NCI-H748 treated with DMSO at 0.1 percent for 48 hours (cell line): ENCODE data around the gene CTDSP2.

Experiments used
- DNase-seq: peaks from one replicate; lab custom pipeline; 2025; lab: John Stamatoyannopoulos, UW

CTDSP2 gene

GRCh38 chr12:57815177-57816000 lies 31.1 kb downstream of the CTDSP2 start:
- no peak for DNase-seq

- no peak for DNase-seq
Observed at GRCh38 chr12:57813971-57814772, 32.4 kb downstream of the CTDSP2 start.

DNA sequence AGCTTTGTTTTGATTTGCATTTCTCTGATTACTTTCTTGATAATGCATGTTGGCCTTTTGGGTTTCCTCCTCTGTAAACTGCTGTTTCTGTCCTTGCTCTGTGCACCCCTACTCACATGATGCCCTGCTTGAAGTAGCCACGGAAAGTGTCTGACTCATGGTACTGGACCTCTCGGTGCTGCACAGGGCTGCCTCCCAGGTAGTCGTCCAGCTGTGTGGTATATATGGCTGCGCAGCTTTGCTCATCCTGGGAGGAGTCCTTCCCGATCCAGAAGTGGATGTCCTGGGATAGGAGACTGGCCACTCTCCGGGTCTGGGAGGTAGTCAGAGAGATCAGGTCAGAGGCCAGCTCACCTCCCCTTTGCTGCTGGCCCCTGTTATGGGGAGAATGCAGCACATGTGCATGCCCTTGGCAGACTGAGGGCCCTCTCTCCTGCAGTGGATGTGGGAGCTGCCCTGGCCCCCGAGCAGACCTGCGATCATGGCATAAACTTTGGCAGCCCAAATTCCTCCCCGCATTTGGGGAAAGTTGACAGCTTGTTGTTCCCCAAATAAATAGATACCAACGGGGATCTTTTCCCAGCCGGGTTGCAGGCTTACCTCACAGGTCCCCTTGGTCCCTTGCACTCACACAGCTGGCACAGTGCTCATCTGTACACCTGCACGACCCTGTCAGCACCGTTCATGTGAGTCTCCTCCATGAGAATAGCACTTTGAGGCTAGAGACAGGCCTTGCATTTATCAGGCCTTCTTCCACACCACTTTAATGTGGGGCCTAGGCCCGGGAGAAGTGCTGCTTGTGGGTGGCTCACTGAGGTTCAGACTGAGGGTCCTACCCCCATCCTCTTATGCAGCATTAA lies 33.2 kb downstream of the CTDSP2 start:
- no peak for DNase-seq

DNA sequence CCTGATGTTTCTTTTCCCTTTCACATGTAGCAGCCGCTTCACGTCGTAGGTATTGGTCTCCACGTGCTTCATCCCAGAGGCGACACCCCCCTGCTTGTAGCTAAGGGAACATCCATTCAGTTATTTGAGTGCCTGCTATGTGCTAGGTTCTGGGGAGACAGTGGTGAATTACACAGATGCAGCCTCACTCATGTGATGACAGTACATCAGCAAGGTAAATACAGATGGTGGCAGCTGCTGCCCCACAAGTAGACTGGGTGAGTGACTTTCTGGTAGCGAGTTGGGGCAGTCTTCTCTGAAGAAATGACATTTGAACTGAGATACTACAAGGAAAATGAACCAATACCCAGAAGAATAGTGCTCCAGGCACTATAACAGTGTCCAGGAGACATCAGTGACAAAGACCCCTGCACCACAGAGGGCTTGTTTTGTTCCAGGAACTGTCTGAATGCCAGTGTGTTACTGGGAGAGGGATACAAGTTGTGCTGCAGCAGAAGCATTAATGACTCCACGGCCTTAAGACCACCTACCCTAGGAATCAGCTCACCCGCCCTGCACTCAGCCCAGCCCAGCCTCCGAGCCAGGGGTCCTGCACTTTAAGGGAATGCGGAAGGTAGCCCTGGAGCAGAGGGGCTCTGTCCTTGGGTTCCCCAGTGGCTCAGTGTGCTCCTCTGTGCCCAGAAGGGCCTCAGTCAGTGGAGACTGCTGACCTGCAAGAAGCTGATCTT lies 35.3 kb downstream of the CTDSP2 start:
- no peak for DNase-seq

GRCh38 chr12:57810450-57810849 lies 36.1 kb downstream of the CTDSP2 start:
- no peak for DNase-seq

- DNase-seq = no peak
Observed at GRCh38 chr12:57809425-57809824, 37.1 kb downstream of the CTDSP2 start.

GRCh38 chr12:57808351-57808750 lies 38.2 kb downstream of the CTDSP2 start:
- DNase-seq = no peak

- DNase-seq = no peak
Observed at GRCh38 chr12:57807285-57807684, 39.2 kb downstream of the CTDSP2 start.

GRCh38 chr12:57806677-57807076 lies 39.9 kb downstream of the CTDSP2 start:
- DNase-seq = no peak

- peak; percentile 3 for DNase-seq
Observed at GRCh38 chr12:57803319-57803893, 43.1 kb downstream of the CTDSP2 start.

DNA sequence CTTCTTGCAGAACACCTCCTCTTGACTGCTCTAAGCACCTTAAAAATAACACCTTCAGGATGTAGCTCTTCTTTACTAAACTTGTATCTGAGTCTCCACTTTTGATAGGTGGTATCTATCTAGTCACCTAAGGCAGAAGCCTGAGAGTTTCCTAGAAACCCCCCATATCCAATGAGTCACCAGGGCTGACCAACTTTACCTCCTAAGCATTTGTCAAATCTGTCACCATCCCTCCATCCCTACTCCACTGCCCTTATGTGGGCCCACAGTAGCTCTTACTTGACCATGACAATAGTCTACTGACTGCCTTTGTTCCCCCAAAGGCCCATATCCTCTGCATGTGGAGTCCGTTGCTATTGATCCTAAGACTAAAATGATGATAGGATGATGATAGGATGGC lies 43.9 kb downstream of the CTDSP2 start:
- DNase-seq = no peak

GRCh38 chr12:57800965-57801364 lies 45.6 kb downstream of the CTDSP2 start:
- no peak for DNase-seq

DNA sequence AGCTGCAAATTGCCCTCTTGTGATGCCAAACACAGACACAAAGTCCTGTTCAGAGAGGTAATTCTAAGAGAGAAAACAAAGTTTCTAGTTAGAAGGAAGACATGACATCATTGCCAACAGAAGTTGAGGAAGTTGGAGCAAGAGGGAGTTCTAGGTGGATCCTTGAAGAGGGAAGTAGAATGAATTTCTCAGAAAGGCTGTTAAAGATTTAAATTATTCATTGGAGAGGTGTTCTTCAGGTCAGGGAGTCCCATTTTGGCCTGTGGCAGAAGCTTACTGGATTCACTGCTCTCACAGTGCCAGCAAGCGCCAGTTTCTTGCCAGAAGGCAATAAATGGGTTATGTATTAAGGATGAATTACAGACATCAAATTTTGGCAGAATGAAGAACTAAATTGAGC lies 48.6 kb downstream of the CTDSP2 start:
- no peak for DNase-seq

GRCh38 chr12:57796996-57797395 lies 49.5 kb downstream of the CTDSP2 start:
- DNase-seq = no peak

DNA sequence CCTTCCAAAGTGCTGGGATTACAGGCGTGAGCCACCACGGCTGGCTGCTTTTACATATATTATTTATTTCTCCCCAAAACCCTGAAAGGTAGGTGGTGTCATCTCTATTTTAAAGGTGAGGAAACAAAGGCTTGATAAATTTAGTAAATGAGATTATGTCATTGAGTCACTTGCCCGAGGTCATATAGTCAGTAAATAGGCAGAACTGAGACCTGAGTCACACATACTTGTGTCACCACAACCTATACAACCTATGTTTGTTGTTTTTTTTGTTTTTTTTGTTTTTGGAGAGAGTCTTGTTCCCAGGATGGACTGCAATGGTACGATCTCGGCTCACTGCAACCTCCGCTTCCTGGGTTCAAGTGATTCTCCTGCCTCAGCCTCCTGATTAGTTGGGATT lies 51.2 kb downstream of the CTDSP2 start:
- DNase-seq = no peak

DNA sequence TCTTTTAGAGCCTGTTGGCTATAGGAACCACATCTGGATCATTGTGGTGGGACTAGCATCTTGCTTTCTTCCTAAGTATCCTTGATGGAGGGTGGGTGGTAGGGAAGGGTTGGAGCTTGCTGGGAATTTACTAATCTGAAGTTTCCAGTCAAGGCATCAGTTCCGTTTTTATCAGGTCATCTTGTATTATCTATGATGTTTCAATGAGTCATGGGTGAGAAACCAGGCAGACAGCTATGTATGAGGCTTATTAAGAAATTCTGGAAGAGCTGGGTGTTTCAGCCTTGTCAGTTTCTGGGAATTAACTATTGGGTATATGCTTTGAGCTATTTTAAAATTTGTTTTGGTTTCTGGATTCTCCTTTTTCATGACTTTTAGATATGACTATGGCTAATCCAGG lies 52.6 kb downstream of the CTDSP2 start:
- no peak for DNase-seq

- DNase-seq = no peak
Observed at GRCh38 chr12:57783861-57784260, 62.7 kb downstream of the CTDSP2 start.

DNA sequence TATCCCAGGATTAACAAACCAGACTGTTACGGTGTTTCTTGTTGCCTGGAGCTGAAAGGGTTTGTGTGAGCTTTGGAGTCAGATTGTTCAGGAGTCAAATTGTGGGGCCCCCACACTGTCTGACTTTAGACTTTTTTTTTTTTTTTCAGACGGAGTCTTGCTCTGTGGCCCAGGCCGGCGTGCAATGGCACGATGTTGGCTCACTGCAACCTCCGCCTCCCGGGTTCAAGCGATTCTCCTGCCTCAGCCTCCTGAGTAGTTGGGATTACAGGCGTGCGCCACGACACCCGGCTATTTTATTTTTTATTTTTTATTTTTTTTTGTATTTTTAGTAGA lies 63.1 kb downstream of the CTDSP2 start:
- DNase-seq = no peak

DNA sequence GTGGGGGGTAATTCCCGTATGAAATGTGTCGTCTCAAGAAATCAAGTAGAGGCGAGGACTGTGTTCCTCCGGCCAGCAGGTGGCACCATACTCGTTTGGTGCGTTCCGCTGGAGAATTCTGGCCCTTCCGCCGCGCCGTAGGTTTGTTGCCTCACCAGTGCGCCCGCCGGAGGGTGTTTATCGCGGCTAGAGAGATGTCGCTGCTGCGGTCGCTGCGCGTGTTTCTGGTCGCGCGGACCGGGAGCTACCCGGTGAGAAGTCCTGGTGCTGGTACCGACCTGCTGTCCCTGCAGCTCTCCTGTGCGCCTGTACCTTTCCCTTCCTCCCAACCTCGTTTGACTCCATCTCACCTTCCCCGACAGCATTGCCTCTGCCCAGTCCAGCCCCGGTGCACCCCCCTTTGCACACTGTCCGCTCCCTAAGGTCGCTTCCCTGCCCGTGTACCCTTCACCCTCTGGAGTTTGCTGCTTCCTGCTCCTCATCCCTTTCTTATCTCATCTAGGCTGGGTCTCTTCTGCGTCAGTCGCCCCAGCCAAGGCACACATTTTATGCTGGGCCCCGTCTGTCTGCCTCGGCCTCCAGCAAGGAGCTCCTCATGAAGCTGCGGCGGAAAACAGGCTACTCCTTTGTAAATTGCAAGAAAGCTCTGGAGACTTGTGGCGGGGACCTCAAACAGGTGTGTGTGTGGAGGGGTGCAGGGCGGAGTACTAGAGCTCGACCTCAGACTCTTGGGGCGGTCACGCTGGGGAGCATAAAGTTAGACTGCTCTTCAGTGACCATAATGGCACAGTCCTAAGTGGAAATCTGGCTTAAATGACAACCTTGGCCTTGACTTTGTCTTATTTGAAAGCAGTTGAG lies 63.7 kb downstream of the CTDSP2 start, which contains the start of gene TSFM:
Gene TSFM (plus strand): TSS at position 180 of the 858 bp plus-strand sequence. CDS start 15 bp downstream, at position 195.
- peak; percentile 86 for DNase-seq

- no peak for DNase-seq
Observed at GRCh38 chr12:57782243-57782607, 64.3 kb downstream of the CTDSP2 start.
